ENCODE results near the gene PSG11.
"Not testable (repeated sequence)": the region's sequence is repeated elsewhere in the genome, so short reads cannot be mapped to it uniquely, and the experiment has no call there.

PSG11 gene

GRCh38 chr19:43026369-43026768 is at the start of gene PSG11:
Gene PSG11 (minus strand): TSS chr19:43026469. CDS start chr19:43026372, 97 bp downstream.
- not testable (repeated sequence) for DNase-seq (ENCODE audit: low read depth in 2 of 2)

- not testable (repeated sequence) for DNase-seq (ENCODE audit: low read depth in 2 of 2)
Observed at GRCh38 chr19:43062418-43062817, 36.1 kb upstream of the PSG11 start.

DNA sequence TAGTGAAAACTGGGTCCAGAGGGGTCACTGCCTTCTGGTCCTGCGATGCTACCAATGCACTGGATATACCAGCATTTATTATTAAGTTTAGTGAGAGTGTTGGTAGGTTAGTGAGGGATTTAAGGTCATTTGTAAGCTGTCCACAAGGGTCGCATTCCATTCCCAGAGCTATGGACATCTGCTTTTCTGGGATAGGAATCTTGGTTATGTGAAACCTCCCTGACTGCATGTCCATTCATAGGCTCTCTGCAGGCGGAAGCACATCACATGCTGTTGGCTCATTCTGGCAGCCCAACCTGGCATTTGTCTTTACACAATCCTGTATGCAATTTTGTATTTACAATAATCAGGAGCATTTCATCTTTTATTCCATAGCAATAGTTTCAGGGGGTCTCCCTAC is 35.1 kb upstream of the PSG11 start:
- not testable (repeated sequence) for DNase-seq (ENCODE audit: low read depth in 2 of 2)

- DNase-seq (ENCODE audit: low read depth in 2 of 2): not testable (repeated sequence)
Observed at GRCh38 chr19:43060254-43060653, 34.0 kb upstream of the PSG11 start.

GRCh38 chr19:43059482-43059881 is 33.2 kb upstream of the PSG11 start:
- not testable (repeated sequence) for DNase-seq (ENCODE audit: low read depth in 2 of 2)

DNA sequence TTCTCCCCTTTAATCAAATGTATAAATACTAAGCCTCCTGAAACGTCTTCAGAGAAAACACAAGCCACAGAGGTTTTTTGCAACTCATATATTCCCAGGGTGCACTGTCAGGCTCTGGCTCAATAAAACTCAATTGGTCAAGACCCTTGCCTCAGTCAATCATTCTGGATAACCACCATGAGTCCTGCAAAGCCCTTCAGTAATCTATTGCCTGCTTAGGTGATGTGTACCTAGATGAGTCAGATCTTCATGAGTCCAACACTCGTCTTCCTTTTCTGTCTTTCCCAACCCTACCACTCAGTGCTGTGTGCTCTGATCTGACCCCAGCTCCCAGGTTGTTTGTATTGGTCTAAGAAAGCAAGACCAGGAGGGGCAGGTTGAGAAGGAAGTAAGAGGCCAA is 32.2 kb upstream of the PSG11 start:
- not testable (repeated sequence) for DNase-seq (ENCODE audit: low read depth in 2 of 2)

DNA sequence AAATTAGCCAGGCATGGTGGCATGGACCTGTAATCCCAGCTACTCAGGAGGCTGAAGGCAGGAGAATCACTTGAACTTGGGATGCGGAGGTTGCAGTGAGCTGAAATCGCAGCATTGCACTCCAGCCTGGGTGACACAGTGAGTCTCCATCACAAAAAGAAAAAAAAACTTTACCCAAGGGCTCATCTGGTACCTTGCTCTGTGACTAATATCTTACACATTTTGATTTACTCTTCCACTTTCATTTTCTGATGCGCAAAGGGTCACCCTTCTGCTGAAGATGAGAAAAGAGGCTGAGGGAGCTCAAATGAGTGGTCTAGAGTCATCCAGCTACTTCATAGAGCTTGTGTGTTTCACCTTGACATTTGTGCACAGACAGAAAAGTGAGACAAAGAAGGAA is 21.7 kb upstream of the PSG11 start:
- not testable (repeated sequence) for DNase-seq (ENCODE audit: low read depth in 2 of 2)

GRCh38 chr19:43046578-43046977 is 20.3 kb upstream of the PSG11 start:
- not testable (repeated sequence) for DNase-seq (ENCODE audit: low read depth in 2 of 2)

DNA sequence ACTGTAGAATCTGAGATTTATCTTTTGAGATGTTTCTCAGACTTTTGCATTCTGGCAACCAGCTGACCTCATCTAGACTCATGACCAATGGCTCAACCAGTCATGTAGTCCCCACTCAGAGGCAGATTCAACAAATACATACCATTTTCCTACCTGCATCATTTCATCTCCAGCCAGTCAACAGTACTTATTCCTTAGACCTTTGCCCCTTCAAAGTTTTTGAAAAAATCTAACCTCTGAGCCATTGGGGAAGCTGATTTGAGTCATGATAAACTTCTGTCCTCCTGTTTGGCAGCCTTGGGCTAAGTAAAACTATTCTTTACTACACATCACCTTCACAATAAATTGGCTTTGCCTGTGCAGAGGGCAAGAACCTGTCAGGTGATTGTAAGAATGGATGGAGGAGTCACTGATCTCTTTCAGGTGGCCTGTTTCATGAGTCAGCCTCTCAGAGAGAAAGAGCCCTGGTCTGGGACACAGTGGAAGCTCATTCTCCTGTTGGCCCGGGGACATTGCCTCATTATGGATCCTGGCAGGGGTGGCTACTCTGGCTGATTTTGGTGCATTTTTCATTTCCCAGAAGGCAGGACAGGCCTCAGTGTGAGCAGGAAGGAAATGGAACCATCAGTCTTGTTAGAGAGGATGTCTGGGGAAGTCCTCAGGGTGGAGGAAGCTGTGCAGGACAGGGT is 17.4 kb upstream of the PSG11 start:
- DNase-seq (ENCODE audit: low read depth in 2 of 2): not testable (repeated sequence)

DNA sequence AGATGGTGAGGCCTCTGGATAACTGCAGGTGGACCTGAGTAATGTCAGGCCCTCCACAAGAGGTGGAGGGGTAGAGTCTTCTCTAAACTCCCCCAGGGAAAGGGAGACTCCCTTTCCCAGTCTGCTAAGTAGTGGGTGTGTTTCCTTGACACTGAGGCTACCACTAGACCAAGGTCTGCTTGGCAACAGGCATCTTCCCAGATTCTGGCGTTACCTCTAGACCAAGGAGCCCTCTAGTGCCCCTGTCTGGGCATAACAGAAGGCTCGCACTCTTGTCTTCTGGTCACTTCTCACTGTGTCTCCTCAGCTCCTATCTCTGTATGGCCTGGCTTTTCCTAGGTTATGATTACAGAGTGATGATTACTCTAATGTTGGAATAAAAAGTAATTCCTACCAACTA is 5.4 kb upstream of the PSG11 start:
- DNase-seq (ENCODE audit: low read depth in 2 of 2): not testable (repeated sequence)

DNA sequence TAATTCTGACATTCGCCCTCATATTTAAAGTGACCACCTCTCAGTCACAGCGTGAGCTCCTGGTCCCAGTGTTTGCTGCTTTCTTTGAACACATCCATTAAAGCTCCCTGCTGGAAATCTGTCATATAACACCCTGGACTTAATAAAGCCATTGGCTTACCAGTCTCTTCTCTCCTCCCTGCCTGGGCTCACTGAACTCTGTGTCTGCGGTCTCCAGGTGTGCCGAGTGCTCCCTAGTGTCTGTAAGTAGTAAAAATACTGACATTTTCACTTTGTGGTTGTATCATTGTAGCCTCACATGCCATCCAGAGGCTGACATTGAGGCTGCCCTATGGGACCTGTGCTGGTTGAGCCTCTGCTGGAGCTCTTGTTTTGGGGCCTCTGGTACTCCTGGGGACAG is 2.6 kb upstream of the PSG11 start:
- DNase-seq (ENCODE audit: low read depth in 2 of 2): no peak

DNA sequence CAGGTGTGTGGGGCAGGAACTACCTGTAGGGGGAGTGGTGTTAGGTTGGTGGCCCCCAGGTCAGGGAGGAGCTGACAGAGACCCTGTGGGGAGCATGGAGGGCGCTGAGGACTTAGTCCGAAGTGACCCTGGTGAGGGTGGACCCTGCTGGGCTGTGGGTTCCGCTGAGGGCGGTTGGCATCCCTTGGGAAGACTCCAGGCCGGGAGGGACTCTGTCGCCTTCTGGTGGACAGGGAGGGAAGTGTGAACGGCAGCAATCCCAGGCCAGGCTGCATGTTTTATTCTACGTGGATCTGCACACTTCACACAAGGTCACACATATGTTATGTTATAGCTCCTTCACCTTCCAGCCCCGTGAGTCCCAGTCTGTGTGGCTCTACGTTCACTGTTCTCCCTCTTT is 1.7 kb upstream of the PSG11 start:
- not testable (repeated sequence) for DNase-seq (ENCODE audit: low read depth in 2 of 2)

DNA sequence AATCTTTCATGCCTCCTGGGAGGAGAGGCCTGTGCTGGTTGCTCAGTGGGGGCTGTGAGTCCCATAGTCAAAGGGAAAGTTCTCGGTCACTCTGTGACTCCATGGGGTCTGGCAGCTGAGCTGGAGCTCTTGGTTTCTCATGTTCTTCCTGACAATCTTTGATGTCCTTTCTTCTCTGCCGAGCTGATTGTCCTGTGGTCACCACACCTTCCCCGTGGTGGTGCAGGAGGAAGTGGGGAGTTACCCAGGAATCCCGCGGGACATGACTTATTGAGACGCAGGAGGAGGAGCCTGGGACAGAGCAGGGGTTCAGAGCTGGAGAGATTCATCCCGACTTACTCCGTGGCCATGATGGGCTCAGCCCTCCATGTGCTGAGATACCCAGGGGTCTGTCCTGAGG is 792 bp upstream of the PSG11 start:
- not testable (repeated sequence) for DNase-seq (ENCODE audit: low read depth in 2 of 2)

GRCh38 chr19:43022098-43022497 is 4.2 kb downstream of the PSG11 start:
- DNase-seq (ENCODE audit: low read depth in 2 of 2): not testable (repeated sequence)

GRCh38 chr19:43021629-43022028 is 4.6 kb downstream of the PSG11 start:
- DNase-seq (ENCODE audit: low read depth in 2 of 2): not testable (repeated sequence)

DNA sequence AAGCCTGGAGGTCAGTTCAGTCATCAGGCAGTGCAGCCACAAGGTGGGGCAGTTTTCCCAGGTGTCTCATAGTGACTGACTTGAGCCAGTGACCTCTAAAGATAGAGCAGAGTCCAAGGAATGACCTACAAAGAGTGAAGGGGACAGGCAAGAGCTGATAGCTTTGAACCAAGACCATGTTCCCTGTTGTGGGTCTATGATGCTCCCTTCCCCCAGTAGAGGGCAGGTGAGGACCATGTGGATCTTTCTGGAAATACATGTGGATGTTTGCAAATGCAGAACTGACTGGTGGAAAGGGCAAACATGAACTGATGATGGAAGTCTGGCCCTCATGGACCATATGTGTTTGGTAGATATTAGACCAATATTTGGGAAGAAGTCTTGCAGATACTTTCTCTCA is 6.7 kb downstream of the PSG11 start:
- DNase-seq (ENCODE audit: low read depth in 2 of 2): not testable (repeated sequence)

- not testable (repeated sequence) for DNase-seq (ENCODE audit: low read depth in 2 of 2)
Observed at GRCh38 chr19:43005841-43006240, 20.4 kb downstream of the PSG11 start.

DNA sequence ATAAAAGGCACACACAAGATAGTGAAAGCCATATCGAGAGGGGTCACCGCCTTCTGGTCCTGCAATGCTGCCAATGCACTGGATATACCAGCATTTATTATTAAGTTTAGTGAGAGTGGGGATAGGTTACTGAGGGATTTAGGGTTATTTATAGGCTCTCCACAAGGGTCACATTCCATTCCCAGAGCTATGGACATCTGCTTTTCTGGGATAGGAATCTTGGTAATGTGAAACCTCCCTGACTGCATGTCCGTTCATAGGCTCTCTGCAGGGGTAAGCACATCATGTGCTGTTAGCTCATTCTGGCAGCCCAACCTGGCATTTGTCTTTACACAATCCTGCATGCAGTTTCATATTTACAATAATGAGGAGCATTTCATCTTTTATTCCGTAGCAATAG is 21.4 kb downstream of the PSG11 start:
- DNase-seq (ENCODE audit: low read depth in 2 of 2): not testable (repeated sequence)

GRCh38 chr19:43003634-43004033 is 22.6 kb downstream of the PSG11 start:
- not testable (repeated sequence) for DNase-seq (ENCODE audit: low read depth in 2 of 2)

DNA sequence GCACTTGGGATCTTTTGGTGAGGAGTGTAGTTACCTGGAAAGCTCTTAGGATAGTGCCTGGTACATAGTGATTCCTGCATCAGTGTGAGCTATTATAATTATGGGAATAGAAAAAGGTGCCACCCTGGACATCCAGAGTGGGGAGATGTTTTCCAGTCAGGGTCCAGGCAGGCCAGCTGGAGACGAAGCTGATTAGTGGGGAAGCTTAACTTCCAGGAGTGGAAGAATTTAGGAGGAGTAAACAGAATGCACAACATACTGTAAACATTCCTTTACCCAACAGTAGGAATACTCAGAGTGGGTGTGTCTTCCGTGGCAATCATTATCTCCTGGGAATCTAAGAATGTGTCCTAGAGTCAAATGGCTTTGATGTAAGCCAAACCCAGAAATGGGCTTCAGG is 23.3 kb downstream of the PSG11 start:
- DNase-seq (ENCODE audit: low read depth in 2 of 2): not testable (repeated sequence)

DNA sequence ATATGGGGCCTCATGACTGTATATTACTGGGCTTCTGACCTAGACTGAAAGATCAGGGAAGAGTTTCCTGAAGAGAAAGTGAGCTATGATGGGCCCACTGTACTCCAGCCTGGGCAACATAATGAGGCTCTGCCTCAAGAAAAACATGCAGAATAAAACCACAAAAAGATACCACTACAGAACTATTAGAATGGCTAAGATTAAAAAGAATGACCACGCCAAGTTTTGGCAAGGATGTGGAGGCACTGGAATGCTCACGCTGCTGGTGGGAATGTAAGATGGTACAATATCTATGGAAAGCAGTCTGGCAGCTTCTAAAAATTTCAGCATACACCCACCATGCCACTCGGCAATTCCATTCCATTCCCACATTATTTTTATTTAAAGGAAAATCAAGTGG is 30.1 kb downstream of the PSG11 start:
- not testable (repeated sequence) for DNase-seq (ENCODE audit: low read depth in 2 of 2)

DNA sequence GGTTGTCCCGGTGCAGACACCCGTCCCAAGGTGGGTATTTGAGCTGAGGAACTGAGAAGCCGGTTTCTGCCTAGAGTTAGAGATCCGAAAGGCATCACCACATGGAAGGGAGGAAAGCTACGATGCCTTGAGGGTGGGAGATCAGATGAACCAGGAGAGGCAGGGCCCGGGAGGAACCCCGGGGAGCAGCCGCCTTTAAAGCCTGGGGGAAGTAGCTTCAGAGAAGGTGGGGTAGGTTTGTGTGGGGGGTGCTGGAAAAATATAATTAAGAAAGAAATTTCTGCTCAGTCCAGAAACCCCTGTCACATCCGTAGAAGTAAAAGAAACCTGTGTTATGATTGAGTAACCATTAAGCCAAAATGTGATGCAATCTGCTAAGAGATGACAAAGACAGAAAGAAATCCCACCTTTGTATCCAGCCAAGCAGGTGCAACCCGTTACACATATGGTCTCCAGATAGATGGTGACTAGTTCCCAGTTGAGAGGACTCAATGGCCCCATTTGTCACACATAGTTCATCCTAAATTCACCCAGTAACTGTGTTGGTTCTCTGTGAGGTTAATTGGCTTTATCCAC is 34.2 kb downstream of the PSG11 start:
- DNase-seq (ENCODE audit: low read depth in 2 of 2): not testable (repeated sequence)

- no peak for DNase-seq (ENCODE audit: low read depth in 2 of 2)
Observed at GRCh38 chr19:42989851-42990250, 36.4 kb downstream of the PSG11 start.

All from activated CD4-positive, alpha-beta T cell treated with anti-CD3 and anti-CD28 coated beads for 24 hours (primary cell).